Psoas muscle (tissue), 8 donors: ENCODE results near the gene HTT-AS. TPM values are rescaled to one million over a fixed set of nuclear protein-coding genes. Genes with fewer than 3 reads are reported as not detected.

Experiments used
- ATAC-seq, 4 donors: fragments of 200-7000 bp; cut with Tn5 transposase; one replicate each; pipeline ENCODE4 v1.9.1; 2020; ENCODE audit warnings: moderate library complexity in 3 of 4, mild to moderate bottlenecking in 2 of 4
- DNase-seq, 2 donors: peaks; one replicate each; pipeline ENCODE4 v3.0.0-alpha.2; 2020
- H3K27ac ChIP-seq: fragments of 200-600 bp; one replicate; pipeline ENCODE4 v1.8.0; 2022
- H3K27me3 ChIP-seq, 3 donors: fragments of 200-600 bp in 1 of 3; one replicate each; pipeline versions ENCODE4 v1.6.1 to v1.8.0; 2013 to 2022; ENCODE audit warnings: low read length in 2 of 3, mild to moderate bottlenecking in 2 of 3, moderate library complexity in 1 of 3; ENCODE audit not compliant: insufficient read depth in 3 of 3
- H3K36me3 ChIP-seq, 2 donors: fragments of 200-600 bp in 1 of 2; one replicate each; pipeline versions ENCODE4 v1.6.1 to v1.8.0; 2013 to 2022; ENCODE audit warnings: low read depth in 1 of 2, mild to moderate bottlenecking in 1 of 2, moderate library complexity in 1 of 2; ENCODE audit not compliant: insufficient read depth in 1 of 2
- H3K4me1 ChIP-seq: fragments of 200-600 bp; one replicate; pipeline ENCODE4 v1.8.0; 2022
- H3K4me3 ChIP-seq: fragments of 200-600 bp; one replicate; pipeline ENCODE4 v1.8.0; 2022; ENCODE audit warnings: mild to moderate bottlenecking
- H3K9me3 ChIP-seq: fragments of 200-600 bp; one replicate; pipeline ENCODE4 v1.8.0; 2022
- CTCF ChIP-seq: fragments of 200-600 bp; IDR thresholded peaks from one replicate; pipeline ENCODE4 v1.8.0; 2022; ENCODE audit warnings: antibody characterized with exemption
- WGBS, 3 donors: extraction: QIAGEN DNeasy Blood & Tissue Kit; methylation state at CpG; one replicate each; pipeline versions ENCODE4 v1.1.6 to v1.1.7; 2013; 5-methylcytosine and 5-hydroxymethylcytosine counted together
- intact Hi-C, 2 donors: fragments of 100-400 bp; cut with DNase I; formaldehyde crosslinking; loops; one replicate each; pipeline versions ENCODE4 v1.11.0 to v1.14.2; 2022
- polyA plus RNA-seq, 3 donors: library from polyadenylated mRNA; stranded (reverse); fragments of 200-250 nt; gene quantifications; one replicate each; pipeline ENCODE4 v1.2.3, GENCODE V29; 2013
- total RNA-seq, 4 donors: library from RNA; stranded (reverse); fragmentation: NEBNext Ultra II Directional in 2 of 4; extraction: Animal tissue kit (Norgen Biotek cat#: 25700) in 2 of 4; gene quantifications; one replicate each; pipeline versions ENCODE4 v1.2.1 to v1.2.4, GENCODE V29; 2021 to 2023
- donor health status: healthy with polysubstance abuse.
- donor health status: DM: no; HTN: no; CAD: no; lungs with moderate emphysema.
- donor health status: Bipolar disorder and iron deficiency.
- donor health status: healthy.
- donor health status: DM: yes; HTN: yes; CAD: no.
- donor health status: DM: no; HTN: no; CAD: no.
- donor health status: DM: no; HTN: no; CAD: no.
- donor health status: DM: yes; HTN: yes; CAD: no.

HTT-AS gene
- total and polyA plus RNA-seq, 7 donors = not detected

GRCh38 chr4:3022112-3022511 is 52.2 kb downstream of the HTT-AS start:
- 85 to 94% (median 93%) methylated on average over 8 of the region's 8 CpGs for WGBS, 3 donors
- intact Hi-C loops = no loop called here
- ATAC-seq = no peak

GRCh38 chr4:3021627-3022026 is 52.7 kb downstream of the HTT-AS start:
- WGBS, 3 donors = 93 to 95% (median 95%) methylated on average over 8 of the region's 8 CpGs
- no peaks in the 10 kb centered on the region for H3K36me3 ChIP-seq
- no peaks in the 10 kb centered on the region for H3K27me3 ChIP-seq
- DNase-seq (no peak), ATAC-seq (no peak)
- H3K9me3 ChIP-seq = no peaks in the 10 kb centered on the region
- TF ChIP-seq CTCF = no peak
- no peak overlapping the region for H3K27ac ChIP-seq
- H3K4me1 ChIP-seq = no peaks in the 10 kb centered on the region
- no peak overlapping the region for H3K4me3 ChIP-seq
- intact Hi-C loops = no loop called here

More at GRCh38 chr4:3022112-3022511, 52.2 kb downstream of the HTT-AS start:
- H3K36me3 ChIP-seq = no peaks in the 10 kb centered on the region
- H3K9me3 ChIP-seq = no peaks in the 10 kb centered on the region
- TF ChIP-seq CTCF = no peak
- H3K4me3 ChIP-seq = no peak overlapping the region
- no peak for DNase-seq
- no peak overlapping the region for H3K27ac ChIP-seq
- no peaks in the 10 kb centered on the region for H3K4me1 ChIP-seq
- H3K27me3 ChIP-seq = no peaks in the 10 kb centered on the region

GRCh38 chr4:3021127-3021526 is 53.2 kb downstream of the HTT-AS start:
- Histone ChIP-seq H3K9me3 (no peaks in the 10 kb centered on the region), H3K27ac (no peak overlapping the region), H3K36me3 (no peaks in the 10 kb centered on the region), H3K4me3 (no peak overlapping the region), H3K4me1 (no peaks in the 10 kb centered on the region), H3K27me3 (no peaks in the 10 kb centered on the region)
- no peak for TF ChIP-seq CTCF
- DNase-seq = no peak
- no peak for ATAC-seq
- 69 to 71% (median 71%) methylated on average over 6 of the region's 6 CpGs for WGBS, 3 donors
- intact Hi-C loops = no loop called here

- 84 to 87% (median 85%) methylated on average over 13 of the region's 13 CpGs for WGBS, 3 donors
- DNase-seq (no peak), ATAC-seq (no peak)
- no peak for TF ChIP-seq CTCF
- intact Hi-C loops = no loop called here
- Histone ChIP-seq H3K27me3 (no peaks in the 10 kb centered on the region), H3K4me1 (no peaks in the 10 kb centered on the region), H3K27ac (no peak overlapping the region), H3K9me3 (no peaks in the 10 kb centered on the region), H3K36me3 (no peaks in the 10 kb centered on the region), H3K4me3 (no peak overlapping the region)
These were observed 55.0 kb downstream of the HTT-AS start for GRCh38 chr4:3019145-3019846.

GRCh38 chr4:3017504-3017903 is 56.8 kb downstream of the HTT-AS start:
- WGBS, 3 donors = 73 to 78% (median 76%) methylated on average over 4 of the region's 4 CpGs
- Histone ChIP-seq H3K4me3 (no peak overlapping the region), H3K27ac (no peak overlapping the region), H3K9me3 (no peaks in the 10 kb centered on the region), H3K36me3 (no peaks in the 10 kb centered on the region), H3K27me3 (no peaks in the 10 kb centered on the region), H3K4me1 (no peaks in the 10 kb centered on the region)
- no peak for ATAC-seq
- no peak for TF ChIP-seq CTCF
- DNase-seq = no peak
- intact Hi-C loops = no loop called here
